ENCODE data around the gene SDK2. TPM values are rescaled to one million over a fixed set of nuclear protein-coding genes. Genes with fewer than 3 reads are reported as not detected.

The SDK2 gene
- total RNA-seq, 1 donor from 2014 or later = 12.3 TPM

DNA sequence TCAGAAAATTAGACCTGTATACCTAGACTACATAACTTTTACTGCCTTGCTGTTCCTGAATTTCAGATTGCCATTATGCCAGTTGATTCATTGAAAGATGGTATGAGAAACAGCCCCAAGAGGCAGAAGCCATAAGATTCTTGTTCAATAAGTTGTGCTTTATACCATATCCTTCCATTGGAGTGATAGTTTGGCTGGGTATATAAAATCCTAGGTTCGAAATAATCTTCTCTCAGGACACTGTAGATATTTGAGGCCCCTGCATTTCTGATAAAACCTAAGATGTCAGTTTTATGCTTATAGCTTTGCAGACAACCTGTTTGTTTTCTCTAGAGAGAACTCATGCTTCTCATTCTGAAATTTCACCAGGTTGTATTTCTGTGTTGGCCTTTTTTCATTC is 9.6 kb upstream of the SDK2 start:
- no peak overlapping the region for H3K4me3 Mint-ChIP-seq (ENCODE audit: unreplicated experiment)
- H3K27me3 Mint-ChIP-seq (ENCODE audit: unreplicated experiment) = peaks cover 3% of the 10 kb centered on the region
- H3K36me3 Mint-ChIP-seq (ENCODE audit: unreplicated experiment) = peaks cover 18% of the 10 kb centered on the region
- TF ChIP-seq, protein P1, sequence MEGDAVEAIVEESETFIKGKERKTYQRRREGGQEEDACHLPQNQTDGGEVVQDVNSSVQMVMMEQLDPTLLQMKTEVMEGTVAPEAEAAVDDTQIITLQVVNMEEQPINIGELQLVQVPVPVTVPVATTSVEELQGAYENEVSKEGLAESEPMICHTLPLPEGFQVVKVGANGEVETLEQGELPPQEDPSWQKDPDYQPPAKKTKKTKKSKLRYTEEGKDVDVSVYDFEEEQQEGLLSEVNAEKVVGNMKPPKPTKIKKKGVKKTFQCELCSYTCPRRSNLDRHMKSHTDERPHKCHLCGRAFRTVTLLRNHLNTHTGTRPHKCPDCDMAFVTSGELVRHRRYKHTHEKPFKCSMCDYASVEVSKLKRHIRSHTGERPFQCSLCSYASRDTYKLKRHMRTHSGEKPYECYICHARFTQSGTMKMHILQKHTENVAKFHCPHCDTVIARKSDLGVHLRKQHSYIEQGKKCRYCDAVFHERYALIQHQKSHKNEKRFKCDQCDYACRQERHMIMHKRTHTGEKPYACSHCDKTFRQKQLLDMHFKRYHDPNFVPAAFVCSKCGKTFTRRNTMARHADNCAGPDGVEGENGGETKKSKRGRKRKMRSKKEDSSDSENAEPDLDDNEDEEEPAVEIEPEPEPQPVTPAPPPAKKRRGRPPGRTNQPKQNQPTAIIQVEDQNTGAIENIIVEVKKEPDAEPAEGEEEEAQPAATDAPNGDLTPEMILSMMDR (IDR thresholded peaks at IDR 0.05; ENCODE audit: partially characterized antibody, unreplicated experiment) = no peak
- no peak for DNase-seq
- H3K9me3 Mint-ChIP-seq (ENCODE audit: unreplicated experiment) = peaks cover 6% of the 10 kb centered on the region
- H3K4me1 Mint-ChIP-seq (ENCODE audit: low read depth, unreplicated experiment) = peaks cover 3% of the 10 kb centered on the region
- no peak overlapping the region for H3K27ac Mint-ChIP-seq (ENCODE audit: unreplicated experiment)

DNA sequence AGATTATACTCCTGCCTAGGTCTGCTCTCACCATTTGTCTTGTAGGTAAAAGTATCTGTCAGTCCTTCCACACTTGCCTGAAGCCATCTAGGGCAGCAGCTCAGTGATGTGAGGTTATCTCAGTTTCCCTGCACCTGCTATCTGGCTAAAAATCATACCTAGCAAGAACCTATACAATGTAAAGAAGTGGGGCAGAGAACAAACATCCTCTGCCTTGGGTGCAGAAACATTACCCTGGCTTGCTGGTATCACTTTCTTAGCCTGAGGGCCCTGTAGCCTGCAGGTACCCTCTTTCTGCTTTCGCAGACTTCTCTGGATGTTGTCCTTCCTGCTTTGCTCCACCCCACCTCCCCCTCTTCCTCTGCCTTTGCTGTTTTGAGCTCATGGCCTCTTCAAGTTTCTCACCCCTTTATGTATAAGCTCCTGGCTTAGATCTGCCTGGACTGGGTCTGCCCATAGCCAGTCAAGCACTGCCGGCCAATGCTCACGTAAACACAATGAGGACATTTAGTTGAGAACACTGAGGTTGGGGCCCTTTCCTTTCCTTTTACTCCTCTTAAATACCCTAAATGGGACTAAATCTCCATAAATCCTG is 8.7 kb upstream of the SDK2 start:
- no peak for DNase-seq
- peaks cover 18% of the 10 kb centered on the region for H3K36me3 Mint-ChIP-seq (ENCODE audit: unreplicated experiment)
- H3K27me3 Mint-ChIP-seq (ENCODE audit: unreplicated experiment) = peaks cover 3% of the 10 kb centered on the region
- H3K27ac Mint-ChIP-seq (ENCODE audit: unreplicated experiment) = no peak overlapping the region
- H3K4me3 Mint-ChIP-seq (ENCODE audit: unreplicated experiment) = no peak overlapping the region
- H3K9me3 Mint-ChIP-seq (ENCODE audit: unreplicated experiment) = peaks cover 6% of the 10 kb centered on the region
- H3K4me1 Mint-ChIP-seq (ENCODE audit: low read depth, unreplicated experiment) = peaks cover 3% of the 10 kb centered on the region
- TF ChIP-seq, protein P1 (IDR thresholded peaks at IDR 0.05; ENCODE audit: partially characterized antibody, unreplicated experiment) = no peak

DNA sequence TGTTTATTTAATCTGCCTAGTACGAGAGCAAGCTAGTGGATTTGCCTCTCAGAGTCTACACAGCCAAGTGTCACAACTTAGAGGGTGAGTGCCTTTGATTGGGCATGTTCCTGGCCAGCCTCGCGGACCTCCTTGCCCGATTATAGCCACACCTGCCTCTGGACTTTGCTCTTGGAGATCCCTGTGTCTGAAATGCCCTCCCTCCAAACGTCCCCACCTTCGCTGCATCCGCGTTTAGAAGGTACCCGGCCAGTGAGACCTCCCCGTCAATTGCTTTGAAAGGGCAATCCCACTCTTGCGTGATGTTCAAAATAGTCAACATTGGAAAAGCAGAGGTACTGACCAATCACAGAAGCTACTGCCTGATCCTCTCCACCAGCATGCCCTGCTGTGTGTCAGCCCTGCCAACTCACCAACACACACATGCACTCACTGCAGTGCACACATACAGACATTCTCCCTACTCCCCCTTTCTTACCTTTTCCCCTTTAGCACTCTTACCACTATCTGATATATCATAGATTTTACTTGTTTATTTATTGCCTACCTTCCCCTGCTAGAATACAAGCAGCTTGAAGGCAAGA is 6.5 kb upstream of the SDK2 start:
- H3K27me3 Mint-ChIP-seq (ENCODE audit: unreplicated experiment) = peaks cover 3% of the 10 kb centered on the region
- DNase-seq = no peak
- H3K9me3 Mint-ChIP-seq (ENCODE audit: unreplicated experiment) = peaks cover 5% of the 10 kb centered on the region
- H3K4me3 Mint-ChIP-seq (ENCODE audit: unreplicated experiment) = no peak overlapping the region
- no peak overlapping the region for H3K27ac Mint-ChIP-seq (ENCODE audit: unreplicated experiment)
- H3K36me3 Mint-ChIP-seq (ENCODE audit: unreplicated experiment) = peaks cover 18% of the 10 kb centered on the region
- H3K4me1 Mint-ChIP-seq (ENCODE audit: low read depth, unreplicated experiment) = peaks cover 10% of the 10 kb centered on the region
- TF ChIP-seq, protein P1 (IDR thresholded peaks at IDR 0.05; ENCODE audit: partially characterized antibody, unreplicated experiment) = no peak

DNA sequence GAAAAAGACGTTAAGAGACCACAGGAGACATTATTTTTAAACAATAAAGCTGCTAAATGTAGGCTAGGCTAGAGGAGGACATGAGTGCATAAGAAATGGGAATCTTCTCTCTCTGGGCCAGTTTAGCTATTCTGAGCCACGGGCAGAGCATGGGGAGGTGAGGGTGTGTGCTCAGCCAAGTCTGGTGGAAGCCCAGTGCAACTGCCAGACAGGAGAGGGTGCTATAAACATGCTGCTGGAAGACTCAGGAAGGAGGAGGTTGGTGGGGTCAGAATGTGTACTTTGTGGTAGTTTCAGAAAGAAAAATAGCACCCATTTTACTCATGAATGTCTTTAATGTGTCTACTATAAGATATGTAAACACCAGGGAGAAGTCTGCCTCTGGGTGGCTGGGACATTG is 5.9 kb upstream of the SDK2 start:
- Mint-ChIP-seq H3K27me3 (ENCODE audit: unreplicated experiment) (peaks cover 3% of the 10 kb centered on the region), H3K4me3 (ENCODE audit: unreplicated experiment) (no peak overlapping the region), H3K36me3 (ENCODE audit: unreplicated experiment) (peaks cover 17% of the 10 kb centered on the region), H3K27ac (ENCODE audit: unreplicated experiment) (no peak overlapping the region), H3K4me1 (ENCODE audit: low read depth, unreplicated experiment) (peaks cover 10% of the 10 kb centered on the region), H3K9me3 (ENCODE audit: unreplicated experiment) (peaks cover 4% of the 10 kb centered on the region)
- DNase-seq = no peak
- TF ChIP-seq, protein P1 (IDR thresholded peaks at IDR 0.05; ENCODE audit: partially characterized antibody, unreplicated experiment) = no peak

DNA sequence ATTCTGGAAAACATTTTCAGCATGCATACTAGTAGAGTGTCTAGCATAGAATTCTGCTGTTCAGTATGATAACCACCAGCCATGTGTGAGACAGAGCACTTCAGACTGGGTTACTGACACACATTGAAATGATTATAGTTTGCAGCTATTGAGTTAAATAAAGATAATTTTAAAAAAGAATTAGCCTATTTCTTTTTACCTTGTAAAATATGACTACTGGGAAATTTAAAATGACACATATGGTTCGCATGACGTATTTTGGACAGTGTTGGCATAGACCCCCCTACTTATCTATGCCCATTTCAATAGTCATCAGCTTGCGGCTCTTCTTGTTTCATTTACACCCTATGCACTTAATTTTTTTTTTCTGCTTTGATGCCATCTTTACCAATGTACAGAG is 4.7 kb upstream of the SDK2 start:
- Mint-ChIP-seq H3K9me3 (ENCODE audit: unreplicated experiment) (no peaks in the 10 kb centered on the region), H3K27ac (ENCODE audit: unreplicated experiment) (no peak overlapping the region), H3K4me1 (ENCODE audit: low read depth, unreplicated experiment) (peaks cover 10% of the 10 kb centered on the region), H3K36me3 (ENCODE audit: unreplicated experiment) (peaks cover 8% of the 10 kb centered on the region), H3K4me3 (ENCODE audit: unreplicated experiment) (no peak overlapping the region), H3K27me3 (ENCODE audit: unreplicated experiment) (no peaks in the 10 kb centered on the region)
- TF ChIP-seq, protein P1 (IDR thresholded peaks at IDR 0.05; ENCODE audit: partially characterized antibody, unreplicated experiment) = no peak
- no peak for DNase-seq

All from glutamatergic neuron (in vitro differentiated cells).